Calu3 (cell line): ENCODE measurements around the gene ZFR. TPM values are rescaled to one million over a fixed set of nuclear protein-coding genes. Genes with fewer than 3 reads are reported as not detected.
"Not testable (repeated sequence)": the region's sequence is repeated elsewhere in the genome, so short reads cannot be mapped to it uniquely, and the experiment has no call there.

Source experiments
- BruUV-seq: library from RNA; stranded (reverse); fragments of 400-500 nt; replicated peaks from 2 replicates; lab custom pipeline; 2021; lab: Mats Ljungman, UMichigan
- CTCF ChIA-PET: fragments of 300-600 bp; sonication (Branson Sonifier 250); formaldehyde crosslinking; loops from one replicate; lab custom pipeline; 2022; ENCODE audit warnings: antibody characterized with exemption; lab: Charles Lee
- DNase-seq: peaks from one replicate; pipeline ENCODE4 v3.0.0; 2022
- H3K27ac Mint-ChIP-seq: one replicate; pipeline ENCODE4 v1.8.0; 2022; ENCODE audit warnings: mixed read lengths; ENCODE audit not compliant: unreplicated experiment
- H3K27me3 Mint-ChIP-seq: one replicate; pipeline ENCODE4 v1.8.0; 2022; ENCODE audit warnings: mixed read lengths; ENCODE audit not compliant: unreplicated experiment
- H3K36me3 Mint-ChIP-seq: one replicate; pipeline ENCODE4 v1.8.0; 2022; ENCODE audit warnings: mild to moderate bottlenecking, moderate library complexity, mixed read lengths; ENCODE audit not compliant: insufficient read depth, unreplicated experiment
- H3K4me1 Mint-ChIP-seq: one replicate; pipeline ENCODE4 v1.8.0; 2022; ENCODE audit warnings: mild to moderate bottlenecking, low read depth, mixed read lengths; ENCODE audit not compliant: unreplicated experiment
- H3K4me3 Mint-ChIP-seq: one replicate; pipeline ENCODE4 v1.8.0; 2022; ENCODE audit warnings: mild to moderate bottlenecking, low read depth, moderate library complexity, mixed read lengths; ENCODE audit not compliant: unreplicated experiment
- H3K9me3 Mint-ChIP-seq: one replicate; pipeline ENCODE4 v1.8.0; 2022; ENCODE audit warnings: low read depth, mixed read lengths; ENCODE audit not compliant: unreplicated experiment
- intact Hi-C: fragments of 100-400 bp; cut with micrococcal nuclease; formaldehyde crosslinking; loops from one replicate; pipeline ENCODE4 v1.10.0; 2022; ENCODE audit not compliant: unreplicated experiment
- total RNA-seq: library from RNA; stranded (reverse); gene quantifications from 2 replicates; pipeline ENCODE4 v1.2.3, GENCODE V29; 2022
- TF ChIP-seq, protein P1 (sequence below): fragments of 200-600 bp; IDR thresholded peaks from one replicate; pipeline ENCODE4 v1.8.0; 2022; ENCODE audit warnings: antibody characterized with exemption; ENCODE audit not compliant: unreplicated experiment

ZFR gene
- total RNA-seq, 1 experiment from 2014 or later, result 63.4 TPM

DNA sequence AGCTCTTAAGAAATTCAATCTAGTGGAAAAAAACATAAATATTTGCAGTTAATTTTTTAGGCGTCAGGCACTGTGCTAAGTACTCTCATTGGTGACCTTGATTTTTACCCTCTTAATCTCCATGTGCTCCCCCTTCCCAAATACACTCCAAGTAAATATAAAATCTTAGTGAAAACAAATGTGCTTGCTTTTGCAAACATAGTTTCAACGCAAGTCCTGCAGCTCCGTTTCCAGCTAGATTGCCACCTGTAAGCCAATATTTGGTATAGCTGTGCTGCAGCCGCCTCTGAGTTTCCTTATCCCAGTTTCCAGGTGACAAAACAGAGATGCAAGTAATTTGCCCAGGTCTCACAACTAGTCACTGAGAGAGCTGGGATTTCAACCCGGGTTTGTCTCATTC is 129.9 kb downstream of the ZFR start:
- no TSS peak for BruUV-seq
- Mint-ChIP-seq H3K36me3 (peaks cover 37% of the 10 kb centered on the region), H3K27ac (no peak overlapping the region), H3K4me3 (no peak overlapping the region), H3K27me3 (no peaks in the 10 kb centered on the region), H3K4me1 (peaks cover 23% of the 10 kb centered on the region), H3K9me3 (no peaks in the 10 kb centered on the region)
- TF ChIP-seq, protein P1, sequence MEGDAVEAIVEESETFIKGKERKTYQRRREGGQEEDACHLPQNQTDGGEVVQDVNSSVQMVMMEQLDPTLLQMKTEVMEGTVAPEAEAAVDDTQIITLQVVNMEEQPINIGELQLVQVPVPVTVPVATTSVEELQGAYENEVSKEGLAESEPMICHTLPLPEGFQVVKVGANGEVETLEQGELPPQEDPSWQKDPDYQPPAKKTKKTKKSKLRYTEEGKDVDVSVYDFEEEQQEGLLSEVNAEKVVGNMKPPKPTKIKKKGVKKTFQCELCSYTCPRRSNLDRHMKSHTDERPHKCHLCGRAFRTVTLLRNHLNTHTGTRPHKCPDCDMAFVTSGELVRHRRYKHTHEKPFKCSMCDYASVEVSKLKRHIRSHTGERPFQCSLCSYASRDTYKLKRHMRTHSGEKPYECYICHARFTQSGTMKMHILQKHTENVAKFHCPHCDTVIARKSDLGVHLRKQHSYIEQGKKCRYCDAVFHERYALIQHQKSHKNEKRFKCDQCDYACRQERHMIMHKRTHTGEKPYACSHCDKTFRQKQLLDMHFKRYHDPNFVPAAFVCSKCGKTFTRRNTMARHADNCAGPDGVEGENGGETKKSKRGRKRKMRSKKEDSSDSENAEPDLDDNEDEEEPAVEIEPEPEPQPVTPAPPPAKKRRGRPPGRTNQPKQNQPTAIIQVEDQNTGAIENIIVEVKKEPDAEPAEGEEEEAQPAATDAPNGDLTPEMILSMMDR, result no peak
- intact Hi-C loops, result no loop called here
- CTCF ChIA-PET, result no interaction called here
- DNase-seq, result no peak

DNA sequence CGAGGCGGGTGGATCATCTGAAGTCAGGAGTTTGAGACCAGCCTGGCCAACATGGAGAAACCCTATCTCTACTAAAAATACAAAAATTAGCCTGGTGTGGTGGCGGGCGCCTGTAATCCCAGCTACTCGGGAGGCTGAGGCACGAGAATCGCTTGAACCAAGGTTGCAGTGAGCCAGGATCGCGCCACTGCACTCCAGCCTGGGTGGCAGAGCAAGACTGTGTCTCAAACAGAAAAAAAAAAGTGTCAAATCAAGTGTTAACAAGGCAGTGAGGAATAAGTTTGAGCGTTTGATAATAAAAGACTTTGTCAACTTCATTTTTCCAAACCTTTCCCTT is 130.4 kb downstream of the ZFR start:
- H3K27me3 Mint-ChIP-seq, DNase-seq, intact Hi-C loops, BruUV-seq, H3K27ac Mint-ChIP-seq, H3K9me3 Mint-ChIP-seq: not testable (repeated sequence)
- peaks cover 37% of the 10 kb centered on the region for H3K36me3 Mint-ChIP-seq
- CTCF ChIA-PET, result interaction anchor here (1.1 kb wide), 1 partner anchor 35 kb away, joined by 3 read pairs; no protein-coding TSS in a partner anchor
- peak overlapping the region; percentile 85 for H3K4me3 Mint-ChIP-seq
- H3K4me1 Mint-ChIP-seq, result peaks cover 27% of the 10 kb centered on the region

DNA sequence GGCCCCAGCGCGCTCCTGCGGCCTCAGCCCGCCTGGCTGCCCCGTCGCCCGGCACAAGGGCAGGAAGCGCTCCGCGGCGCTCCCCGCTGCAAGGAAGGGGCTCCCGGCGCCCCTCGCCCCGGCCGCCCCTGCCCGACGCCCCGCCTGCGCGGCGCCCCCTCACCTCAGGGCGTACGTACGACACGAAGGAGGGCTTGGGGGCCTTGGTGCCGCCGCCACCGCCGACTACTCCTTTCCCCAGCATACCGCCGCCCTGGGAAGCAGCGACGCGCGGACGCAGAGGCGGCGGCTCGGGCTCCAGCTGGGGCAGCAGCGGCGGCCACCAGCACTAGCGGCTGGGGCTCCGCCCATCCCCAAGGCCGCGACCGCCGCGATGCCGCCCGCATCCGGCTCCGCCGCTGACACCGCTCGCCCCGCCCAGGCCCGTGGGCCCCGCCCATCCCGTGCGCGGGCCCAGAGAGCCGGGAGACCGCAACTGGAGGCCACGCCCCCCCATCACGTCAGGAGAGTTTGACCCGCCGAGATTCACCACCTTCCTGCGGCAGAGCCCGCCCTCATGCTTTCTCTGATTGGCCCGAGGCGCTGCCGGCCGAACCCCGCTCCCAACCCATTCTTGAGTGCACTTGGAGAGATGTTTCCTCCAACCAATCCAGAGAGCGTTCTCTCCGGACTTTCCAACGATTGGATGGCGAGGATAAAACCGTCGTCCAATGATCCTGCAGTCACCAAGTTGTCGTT is 131.8 kb downstream of the ZFR start, which contains the start of gene MTMR12:
Gene MTMR12 (minus strand): TSS at position 345 of the 738 bp plus-strand sequence. CDS start 101 bp downstream, at position 244.
- Mint-ChIP-seq H3K9me3 (no peaks in the 10 kb centered on the region), H3K27ac (peak within 1 kb of the TSS; percentile 92), H3K4me1 (peaks cover 41% of the 10 kb centered on the region), H3K36me3 (peaks cover 44% of the 10 kb centered on the region), H3K4me3 (peak within 1 kb of the TSS; percentile 85), H3K27me3 (no peaks in the 10 kb centered on the region)
- peak; percentile 100 for DNase-seq
- BruUV-seq, result no TSS peak
- TF ChIP-seq, protein P1, result no peak
- intact Hi-C loops, result no loop called here
- CTCF ChIA-PET, result interaction anchor here (1.0 to 1.1 kb wide), 2 partner anchors 9 to 34 kb away, joined by 3 read pairs; no protein-coding TSS in a partner anchor

DNA sequence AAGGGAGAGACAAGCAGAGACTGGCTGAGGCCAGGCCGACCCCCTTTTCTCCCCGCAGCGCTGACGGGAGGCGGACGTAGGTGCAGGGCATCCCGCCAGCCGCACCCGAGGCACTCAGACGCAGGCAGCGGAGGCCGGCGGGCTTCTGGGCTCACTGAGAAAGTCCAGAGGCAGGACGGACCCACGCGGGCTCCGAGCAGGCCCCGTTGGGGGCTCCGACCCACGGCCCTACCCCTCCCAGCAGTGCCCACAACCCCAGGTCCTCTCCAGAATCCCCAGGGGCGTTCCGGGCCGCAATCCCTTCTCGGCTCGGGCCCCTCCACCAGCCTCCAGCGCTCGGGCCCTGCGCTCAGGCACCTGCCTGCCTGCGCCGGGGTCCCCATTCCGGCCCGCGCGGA is 132.3 kb downstream of the ZFR start:
- no TSS peak for BruUV-seq
- intact Hi-C loops, result no loop called here

More for the DNA sequence above, 132.3 kb downstream of the ZFR start:
- CTCF ChIA-PET, result interaction anchor here (0.6 to 1.0 kb wide), 3 partner anchors 9 to 64 kb away, joined by 3 read pairs; no protein-coding TSS in a partner anchor
- Mint-ChIP-seq H3K4me3 (peak overlapping the region; percentile 85), H3K9me3 (no peaks in the 10 kb centered on the region), H3K27ac (peak overlapping the region; percentile 92), H3K36me3 (peaks cover 49% of the 10 kb centered on the region), H3K27me3 (no peaks in the 10 kb centered on the region), H3K4me1 (peaks cover 47% of the 10 kb centered on the region)
- peak; percentile 63 for DNase-seq
- TF ChIP-seq, protein P1, result no peak
